Neural cell (in vitro differentiated cells): Measurements from ENCODE around the gene SYCE3.

Source experiments
- EP300 ChIP-seq: fragments of 450-650 bp; conservative IDR thresholded peaks from 2 replicates; pipeline ENCODE4 v1.6.1; 2014; ENCODE audit warnings: antibody characterized with exemption, mild to moderate bottlenecking, moderate library complexity; ENCODE audit not compliant: poor library complexity, severe bottlenecking
- EZH2 ChIP-seq: fragments of 200-600, 300-800 bp; shearing (Covaris generic), sonication (generic); IDR thresholded peaks from 2 replicates; pipeline ENCODE4 v1.6.1; 2014; ENCODE audit warnings: antibody characterized with exemption, low read length, borderline replicate concordance, mild to moderate bottlenecking; ENCODE audit not compliant: insufficient read depth, poor library complexity, severe bottlenecking
- MXI1 ChIP-seq: fragments of 450-650 bp; conservative IDR thresholded peaks from 2 replicates; pipeline ENCODE4 v1.6.1; 2014; ENCODE audit warnings: antibody characterized with exemption, mild to moderate bottlenecking; ENCODE audit not compliant: poor library complexity, severe bottlenecking
- POLR2AphosphoS5 ChIP-seq: IDR thresholded peaks from 2 replicates; pipeline ENCODE4 v1.6.1; 2012
- SMC3 ChIP-seq: fragments of 450-650 bp; conservative IDR thresholded peaks from 2 replicates; pipeline ENCODE4 v1.6.1; 2014; ENCODE audit warnings: antibody characterized with exemption, mild to moderate bottlenecking, moderate library complexity; ENCODE audit not compliant: poor library complexity
- TAF1 ChIP-seq: IDR thresholded peaks from 2 replicates; pipeline ENCODE4 v1.6.1; 2012; ENCODE audit warnings: low read depth
- TF ChIP-seq, protein P1 (sequence below): fragments of 450-650 bp; IDR thresholded peaks from 2 replicates; pipeline ENCODE4 v1.5.1; 2014; ENCODE audit warnings: antibody characterized with exemption, mild to moderate bottlenecking, moderate library complexity; ENCODE audit not compliant: poor library complexity, severe bottlenecking
- TF ChIP-seq, protein P2 (sequence below): IDR thresholded peaks from 2 replicates; pipeline ENCODE4 v1.6.1; 2012; ENCODE audit warnings: borderline replicate concordance

DNA sequence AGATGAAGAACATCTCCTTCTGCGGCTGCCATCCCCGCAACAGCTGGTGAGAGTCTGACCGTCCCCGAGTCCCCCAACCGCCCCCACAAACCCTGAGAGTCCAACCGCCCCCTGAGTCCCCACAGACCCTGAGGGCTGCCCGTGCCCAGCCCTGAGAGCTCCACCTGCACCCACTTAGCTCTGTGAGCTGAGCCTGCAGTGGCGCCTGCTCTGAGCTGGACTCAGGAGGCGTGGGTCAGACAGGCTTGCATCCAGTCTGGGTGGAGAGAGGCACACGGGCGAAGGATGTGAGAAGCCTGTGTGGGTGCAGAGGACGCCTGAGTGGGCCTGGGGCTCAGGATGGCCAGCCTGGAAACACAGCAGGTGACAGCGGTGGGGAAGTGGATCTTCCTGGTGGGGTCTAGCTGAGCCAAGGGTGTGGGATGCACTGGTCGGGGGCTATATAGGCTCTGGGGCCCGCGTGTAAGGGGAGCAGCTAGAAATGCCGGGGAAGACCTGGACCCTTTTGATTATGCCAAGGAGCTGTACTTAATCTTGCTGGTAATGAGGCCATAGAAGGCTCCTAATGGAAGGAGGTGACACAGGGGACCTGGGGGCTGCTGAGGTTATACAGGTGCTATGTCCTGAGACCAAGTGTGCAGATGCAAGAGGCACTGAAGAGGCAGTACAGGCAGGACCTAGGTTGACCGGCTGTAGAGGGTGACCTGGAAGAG, 44.4 kb upstream of the SYCE3 start:
- TF ChIP-seq, protein P1, sequence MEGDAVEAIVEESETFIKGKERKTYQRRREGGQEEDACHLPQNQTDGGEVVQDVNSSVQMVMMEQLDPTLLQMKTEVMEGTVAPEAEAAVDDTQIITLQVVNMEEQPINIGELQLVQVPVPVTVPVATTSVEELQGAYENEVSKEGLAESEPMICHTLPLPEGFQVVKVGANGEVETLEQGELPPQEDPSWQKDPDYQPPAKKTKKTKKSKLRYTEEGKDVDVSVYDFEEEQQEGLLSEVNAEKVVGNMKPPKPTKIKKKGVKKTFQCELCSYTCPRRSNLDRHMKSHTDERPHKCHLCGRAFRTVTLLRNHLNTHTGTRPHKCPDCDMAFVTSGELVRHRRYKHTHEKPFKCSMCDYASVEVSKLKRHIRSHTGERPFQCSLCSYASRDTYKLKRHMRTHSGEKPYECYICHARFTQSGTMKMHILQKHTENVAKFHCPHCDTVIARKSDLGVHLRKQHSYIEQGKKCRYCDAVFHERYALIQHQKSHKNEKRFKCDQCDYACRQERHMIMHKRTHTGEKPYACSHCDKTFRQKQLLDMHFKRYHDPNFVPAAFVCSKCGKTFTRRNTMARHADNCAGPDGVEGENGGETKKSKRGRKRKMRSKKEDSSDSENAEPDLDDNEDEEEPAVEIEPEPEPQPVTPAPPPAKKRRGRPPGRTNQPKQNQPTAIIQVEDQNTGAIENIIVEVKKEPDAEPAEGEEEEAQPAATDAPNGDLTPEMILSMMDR, result no peak
- no peak for TF ChIP-seq EZH2
- TF ChIP-seq SMC3, result no peak
- no peak for TF ChIP-seq TAF1
- no peak for TF ChIP-seq EP300
- TF ChIP-seq POLR2AphosphoS5, result no peak
- TF ChIP-seq, protein P2, sequence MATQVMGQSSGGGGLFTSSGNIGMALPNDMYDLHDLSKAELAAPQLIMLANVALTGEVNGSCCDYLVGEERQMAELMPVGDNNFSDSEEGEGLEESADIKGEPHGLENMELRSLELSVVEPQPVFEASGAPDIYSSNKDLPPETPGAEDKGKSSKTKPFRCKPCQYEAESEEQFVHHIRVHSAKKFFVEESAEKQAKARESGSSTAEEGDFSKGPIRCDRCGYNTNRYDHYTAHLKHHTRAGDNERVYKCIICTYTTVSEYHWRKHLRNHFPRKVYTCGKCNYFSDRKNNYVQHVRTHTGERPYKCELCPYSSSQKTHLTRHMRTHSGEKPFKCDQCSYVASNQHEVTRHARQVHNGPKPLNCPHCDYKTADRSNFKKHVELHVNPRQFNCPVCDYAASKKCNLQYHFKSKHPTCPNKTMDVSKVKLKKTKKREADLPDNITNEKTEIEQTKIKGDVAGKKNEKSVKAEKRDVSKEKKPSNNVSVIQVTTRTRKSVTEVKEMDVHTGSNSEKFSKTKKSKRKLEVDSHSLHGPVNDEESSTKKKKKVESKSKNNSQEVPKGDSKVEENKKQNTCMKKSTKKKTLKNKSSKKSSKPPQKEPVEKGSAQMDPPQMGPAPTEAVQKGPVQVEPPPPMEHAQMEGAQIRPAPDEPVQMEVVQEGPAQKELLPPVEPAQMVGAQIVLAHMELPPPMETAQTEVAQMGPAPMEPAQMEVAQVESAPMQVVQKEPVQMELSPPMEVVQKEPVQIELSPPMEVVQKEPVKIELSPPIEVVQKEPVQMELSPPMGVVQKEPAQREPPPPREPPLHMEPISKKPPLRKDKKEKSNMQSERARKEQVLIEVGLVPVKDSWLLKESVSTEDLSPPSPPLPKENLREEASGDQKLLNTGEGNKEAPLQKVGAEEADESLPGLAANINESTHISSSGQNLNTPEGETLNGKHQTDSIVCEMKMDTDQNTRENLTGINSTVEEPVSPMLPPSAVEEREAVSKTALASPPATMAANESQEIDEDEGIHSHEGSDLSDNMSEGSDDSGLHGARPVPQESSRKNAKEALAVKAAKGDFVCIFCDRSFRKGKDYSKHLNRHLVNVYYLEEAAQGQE, result no peak
- no peak for TF ChIP-seq MXI1
